Fibroblast of lung (primary cell): ENCODE results near the gene OLFML3. TPM values are rescaled to one million over a fixed set of nuclear protein-coding genes. Genes with fewer than 3 reads are reported as not detected.
A peak's percentile ranks its signal among the peaks of the same experiment; 100 is the strongest.

ENCODE experiments used
- DNase-seq, 2 donors: peaks; one replicate each; pipeline versions ENCODE4 v3.0.0 to v3.0.0-alpha.2; 2010; ENCODE audit warnings: low read depth in 2 of 2
- H2AFZ ChIP-seq: 2 replicates; pipeline ENCODE4 v1.5.1; 2012; ENCODE audit warnings: low read length, control low read depth, inconsistent platforms
- H3K27ac ChIP-seq: 2 replicates; pipeline ENCODE4 v1.5.1; 2011; ENCODE audit warnings: low read length, control low read depth; ENCODE audit not compliant: insufficient read depth
- H3K27me3 ChIP-seq: 2 replicates; pipeline ENCODE4 v1.5.1; 2011; ENCODE audit warnings: mild to moderate bottlenecking, low read length; ENCODE audit not compliant: control insufficient read depth, insufficient read depth
- H3K36me3 ChIP-seq: 2 replicates; pipeline ENCODE4 v1.5.1; 2011; ENCODE audit warnings: low read length; ENCODE audit not compliant: control insufficient read depth, insufficient read depth
- H3K4me1 ChIP-seq: 2 replicates; pipeline ENCODE4 v1.5.1; 2011; ENCODE audit warnings: low read length; ENCODE audit not compliant: control insufficient read depth, insufficient read depth; ENCODE audit errors: extremely low read depth
- H3K4me2 ChIP-seq: 2 replicates; pipeline ENCODE4 v1.5.1; 2011; ENCODE audit warnings: low read length, control low read depth; ENCODE audit not compliant: insufficient read depth; ENCODE audit errors: extremely low read depth
- H3K4me3 ChIP-seq, 4 experiments: fragments of 200-600 bp in 1 of 4; sonication (generic) in 1 of 4; replicated peaks in 1 of 4; 2 replicates each; pipeline ENCODE4 v1.5.1; 2011 to 2016; ENCODE audit warnings: low read length in 4 of 4, low read depth in 3 of 4, mild to moderate bottlenecking in 3 of 4, control low read depth in 2 of 4, inconsistent platforms in 1 of 4, mixed read lengths in 1 of 4; ENCODE audit not compliant: insufficient read depth in 1 of 4; ENCODE audit errors: control extremely low read depth in 1 of 4
- H3K79me2 ChIP-seq: 2 replicates; pipeline ENCODE4 v1.5.1; 2012; ENCODE audit warnings: mild to moderate bottlenecking, low read length, inconsistent platforms; ENCODE audit not compliant: control insufficient read depth, insufficient read depth
- H3K9ac ChIP-seq: 2 replicates; pipeline ENCODE4 v1.5.1; 2011; ENCODE audit warnings: mild to moderate bottlenecking, low read length, control low read depth; ENCODE audit not compliant: insufficient read depth
- H3K9me3 ChIP-seq: 2 replicates; pipeline ENCODE4 v1.5.1; 2012; ENCODE audit warnings: low read depth, low read length; ENCODE audit not compliant: control insufficient read depth, insufficient read depth
- H4K20me1 ChIP-seq: 2 replicates; pipeline ENCODE4 v1.5.1; 2011; ENCODE audit warnings: low read length; ENCODE audit not compliant: control insufficient read depth, insufficient read depth; ENCODE audit errors: extremely low read depth
- CTCF ChIP-seq, 2 donors: IDR thresholded peaks in 1 of 2; conservative IDR thresholded peaks in 1 of 2; 1 replicate in 1 of 2; 2 replicates in 1 of 2; pipeline ENCODE4 v1.5.1; 2011 to 2012; ENCODE audit warnings: low read length in 2 of 2, control low read depth in 1 of 2, inconsistent platforms in 1 of 2, low read depth in 1 of 2, mild to moderate bottlenecking in 1 of 2
- EZH2 ChIP-seq: IDR thresholded peaks from 2 replicates; pipeline ENCODE4 v1.5.1; 2012; ENCODE audit warnings: low read length, control low read depth, mild to moderate bottlenecking; ENCODE audit errors: missing control alignments
- polyA plus RNA-seq, 2 donors: library from polyadenylated mRNA; depleted of rRNA in 1 of 2; stranded (reverse) in 1 of 2; unstranded in 1 of 2; fragments of >200 nt; gene quantifications; 2 replicates each; pipeline ENCODE4 v1.2.1, GENCODE V29; 2011 to 2012; ENCODE audit warnings: missing spikeins in 1 of 2
- total RNA-seq: library from RNA; depleted of rRNA; stranded (reverse); fragments of >200 nt; gene quantifications from 2 replicates; pipeline ENCODE4 v1.2.1, GENCODE V29; 2014

OLFML3 gene
- total and polyA plus RNA-seq, 2 donors (not counting 1 experiment from before 2014, with no cell fraction given), result 68.0 to 133 TPM

- no peaks in the 10 kb centered on the region for H3K27me3 ChIP-seq
- peaks cover 2% of the 10 kb centered on the region for H4K20me1 ChIP-seq
- H3K79me2 ChIP-seq, result peaks cover 45% of the 10 kb centered on the region
- TF ChIP-seq CTCF (conservative IDR thresholded peaks at IDR 0.05 in 1 of 2, IDR thresholded peaks at IDR 0.05 in 1 of 2; ENCODE audit: low read depth in 1 of 2, low read length in 2 of 2) (no peak), EZH2 (no peak)
- H2AFZ ChIP-seq, result no peak overlapping the region
- H3K36me3 ChIP-seq, result peaks cover 5% of the 10 kb centered on the region
- no peak overlapping the region for H3K9ac ChIP-seq
- H3K4me3 ChIP-seq, result no peak overlapping the region
- H3K9me3 ChIP-seq, result no peaks in the 10 kb centered on the region
- no peak overlapping the region for H3K4me2 ChIP-seq
- no peaks in the 10 kb centered on the region for H3K4me1 ChIP-seq
- DNase-seq, result no peak
- no peak overlapping the region for H3K27ac ChIP-seq
These were observed 38.1 kb upstream of the OLFML3 start for GRCh38 chr1:113941245-113941559.

- Histone ChIP-seq H3K4me3 (no peak overlapping the region), H3K9me3 (no peaks in the 10 kb centered on the region), H2AFZ (no peak overlapping the region), H3K79me2 (peaks cover 38% of the 10 kb centered on the region), H4K20me1 (peaks cover under 1% of the 10 kb centered on the region), H3K4me1 (no peaks in the 10 kb centered on the region), H3K27me3 (no peaks in the 10 kb centered on the region), H3K36me3 (peaks cover 5% of the 10 kb centered on the region), H3K4me2 (no peak overlapping the region), H3K27ac (no peak overlapping the region), H3K9ac (no peak overlapping the region)
- DNase-seq, result no peak
- TF ChIP-seq CTCF (conservative IDR thresholded peaks at IDR 0.05 in 1 of 2, IDR thresholded peaks at IDR 0.05 in 1 of 2; ENCODE audit: low read depth in 1 of 2, low read length in 2 of 2) (no peak), EZH2 (no peak)
These were observed 36.7 kb upstream of the OLFML3 start for GRCh38 chr1:113942527-113942926.

DNA sequence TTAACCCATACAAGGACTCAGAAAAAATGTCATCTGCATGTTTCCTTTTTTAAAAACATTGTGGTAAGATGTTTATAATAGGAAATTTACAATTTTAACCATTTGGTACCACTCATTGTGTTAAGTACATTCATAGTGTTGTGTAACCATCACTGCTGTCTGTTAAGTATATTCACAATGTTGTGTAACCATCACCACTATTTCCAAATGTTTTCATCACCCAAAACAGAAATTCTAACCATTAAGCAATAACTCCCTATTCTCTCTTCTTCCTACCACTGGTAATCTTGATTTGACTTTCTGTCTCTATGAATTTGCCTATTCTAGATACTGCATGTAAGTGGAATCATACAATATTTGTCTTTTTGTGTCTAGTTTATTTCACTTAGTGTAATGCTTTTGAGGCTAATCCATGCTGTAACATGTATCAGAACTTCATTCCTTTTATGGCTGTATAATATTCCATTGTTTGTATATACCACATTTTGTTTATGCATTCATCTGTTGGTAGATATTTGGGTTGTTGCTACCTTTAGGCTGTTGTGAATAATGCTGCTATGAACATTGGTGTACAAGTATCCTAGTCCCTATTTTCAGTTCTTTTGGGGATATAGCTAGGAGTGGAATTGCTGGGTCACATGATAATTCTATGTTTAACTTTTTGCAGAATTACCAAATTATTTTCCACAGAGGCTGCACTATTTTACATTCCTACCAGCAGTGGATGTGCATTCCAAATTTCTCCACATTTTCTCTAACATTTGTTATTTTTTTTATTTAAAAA, 36.1 kb upstream of the OLFML3 start:
- Histone ChIP-seq H3K4me1 (no peaks in the 10 kb centered on the region), H2AFZ (no peak overlapping the region), H3K27ac (no peak overlapping the region), H3K79me2 (peaks cover 31% of the 10 kb centered on the region), H3K27me3 (no peaks in the 10 kb centered on the region), H4K20me1 (no peaks in the 10 kb centered on the region), H3K4me2 (no peak overlapping the region), H3K4me3 (no peak overlapping the region), H3K36me3 (peaks cover 5% of the 10 kb centered on the region), H3K9ac (no peak overlapping the region), H3K9me3 (no peaks in the 10 kb centered on the region)
- peak in 1 of 2 donors; percentile 77 for DNase-seq
- TF ChIP-seq EZH2, result no peak
- no peak for TF ChIP-seq CTCF (conservative IDR thresholded peaks at IDR 0.05 in 1 of 2, IDR thresholded peaks at IDR 0.05 in 1 of 2; ENCODE audit: low read depth in 1 of 2, low read length in 2 of 2)
